GM13976 (cell line): Measurements from ENCODE around the gene ZNF615.
"Not testable (repeated sequence)": the region's sequence is repeated elsewhere in the genome, so short reads cannot be mapped to it uniquely, and the experiment has no call there.

Source experiments
- DNase-seq: peaks from one replicate; pipeline ENCODE4 v3.0.0; 2012; ENCODE audit warnings: low spot score
- CTCF ChIP-seq: IDR thresholded peaks from 2 replicates; pipeline ENCODE4 v1.5.1; 2012; ENCODE audit warnings: borderline replicate concordance, mild to moderate bottlenecking; ENCODE audit not compliant: insufficient read depth; ENCODE audit errors: extremely low read depth, missing control alignments, control extremely low read depth
- in situ Hi-C: fragments of 300-500 bp; cut with MboI; formaldehyde crosslinking; loops from one replicate; pipeline ENCODE4 v1.12.0; 2022; ENCODE audit warnings: low sequenced_read_pairs, mixed read lengths, inconsistent platforms; ENCODE audit not compliant: unreplicated experiment

ZNF615 gene

GRCh38 chr19:51978882-51979281 lies 29.1 kb downstream of the ZNF615 start:
- no peak for TF ChIP-seq CTCF
- DNase-seq = no peak
- in situ Hi-C loops = no loop called here

GRCh38 chr19:51977346-51977745 lies 30.7 kb downstream of the ZNF615 start:
- no peak for TF ChIP-seq CTCF
- in situ Hi-C loops = no loop called here
- no peak for DNase-seq

- in situ Hi-C loops = no loop called here
- no peak for TF ChIP-seq CTCF
- DNase-seq = no peak
These were observed 31.2 kb downstream of the ZNF615 start for GRCh38 chr19:51976852-51977251.

- DNase-seq, in situ Hi-C loops: not testable (repeated sequence)
These were observed 32.2 kb downstream of the ZNF615 start for GRCh38 chr19:51975787-51976186.

- in situ Hi-C loops = no loop called here
- no peak for DNase-seq
- no peak for TF ChIP-seq CTCF
These were observed 36.4 kb downstream of the ZNF615 start for GRCh38 chr19:51971624-51972023.

GRCh38 chr19:51970718-51971117 lies 37.3 kb downstream of the ZNF615 start:
- in situ Hi-C loops = no loop called here
- no peak for TF ChIP-seq CTCF
- no peak for DNase-seq

GRCh38 chr19:51965583-51965982 lies 42.4 kb downstream of the ZNF615 start:
- no peak for DNase-seq
- no peak for TF ChIP-seq CTCF
- in situ Hi-C loops = no loop called here

GRCh38 chr19:51960621-51961233 lies 47.3 kb downstream of the ZNF615 start:
- not testable (repeated sequence) for DNase-seq

More at GRCh38 chr19:51960621-51961233, 47.3 kb downstream of the ZNF615 start:
- in situ Hi-C loops = not testable (repeated sequence)
